Activated effector memory CD4-positive, alpha-beta T cell treated with Interleukin-2 at 50 U/mL for 16 hours (primary cell): ENCODE results near the gene OR56B1.
A peak's percentile ranks its signal among the peaks of the same experiment; 100 is the strongest.
"Not testable (repeated sequence)": the region's sequence is repeated elsewhere in the genome, so short reads cannot be mapped to it uniquely, and the experiment has no call there.

ENCODE experiments used
- DNase-seq: peaks from one replicate; pipeline ENCODE4 v3.0.0-alpha.2; 2020

Gene OR56B1

GRCh38 chr11:5736396-5736795, at the start of gene OR56B1:
Gene OR56B1, plus strand, starts transcription at chr11:5736448. Its CDS starts 69 bp downstream, at chr11:5736517.
- no peak for DNase-seq

GRCh38 chr11:5688482-5688881, 47.8 kb upstream of the OR56B1 start:
- no peak for DNase-seq

- DNase-seq: peak; percentile 40
Observed at GRCh38 chr11:5689551-5689983, 46.7 kb upstream of the OR56B1 start, which contains the start of gene TRIM22. Gene TRIM22, plus strand, starts transcription at chr11:5689790. Its CDS starts 6,443 bp downstream, at chr11:5696233.

GRCh38 chr11:5690216-5690615, 46.0 kb upstream of the OR56B1 start:
- no peak for DNase-seq

- no peak for DNase-seq
Observed at GRCh38 chr11:5690736-5691135, 45.5 kb upstream of the OR56B1 start.

- not testable (repeated sequence) for DNase-seq
Observed at GRCh38 chr11:5691238-5691963, 44.8 kb upstream of the OR56B1 start.

GRCh38 chr11:5691964-5692361, 44.3 kb upstream of the OR56B1 start:
- DNase-seq: no peak

GRCh38 chr11:5694642-5695041, 41.6 kb upstream of the OR56B1 start:
- no peak for DNase-seq

GRCh38 chr11:5695580-5695979, 40.7 kb upstream of the OR56B1 start:
- no peak for DNase-seq

- no peak for DNase-seq
Observed at GRCh38 chr11:5696210-5696609, 40.0 kb upstream of the OR56B1 start.

GRCh38 chr11:5698281-5698680, 38.0 kb upstream of the OR56B1 start:
- no peak for DNase-seq

- no peak for DNase-seq
Observed at GRCh38 chr11:5700421-5701054, 35.7 kb upstream of the OR56B1 start.

- DNase-seq: no peak
Observed at GRCh38 chr11:5701055-5701577, 35.1 kb upstream of the OR56B1 start.

GRCh38 chr11:5703741-5704536, 32.3 kb upstream of the OR56B1 start:
- DNase-seq: no peak

GRCh38 chr11:5705688-5706087, 30.6 kb upstream of the OR56B1 start:
- no peak for DNase-seq

GRCh38 chr11:5712507-5712906, 23.7 kb upstream of the OR56B1 start:
- DNase-seq: no peak

GRCh38 chr11:5713695-5714094, 22.6 kb upstream of the OR56B1 start:
- no peak for DNase-seq

GRCh38 chr11:5716518-5716917, 19.7 kb upstream of the OR56B1 start:
- DNase-seq: not testable (repeated sequence)

GRCh38 chr11:5719703-5720495, 16.3 kb upstream of the OR56B1 start:
- DNase-seq: no peak

GRCh38 chr11:5722622-5723021, 13.6 kb upstream of the OR56B1 start:
- DNase-seq: no peak

GRCh38 chr11:5726351-5726750, 9.9 kb upstream of the OR56B1 start:
- no peak for DNase-seq

- no peak for DNase-seq
Observed at GRCh38 chr11:5727691-5728090, 8.6 kb upstream of the OR56B1 start.

GRCh38 chr11:5737091-5737490, 843 bp downstream of the OR56B1 start:
- no peak for DNase-seq
